IMR-90 (cell line): ENCODE results near the gene CYTH1. TPM values are rescaled to one million over a fixed set of nuclear protein-coding genes. Genes with fewer than 3 reads are reported as not detected.

Experiments used
- ATAC-seq: fragments of 200-7000 bp; cut with Tn5 transposase; 2 replicates; pipeline ENCODE4 v1.9.1; 2020; ENCODE audit warnings: low read depth, mild to moderate bottlenecking, moderate library complexity
- BruUV-seq: library from RNA; stranded (reverse); fragments of 400-500 nt; replicated peaks from 2 replicates; lab custom pipeline; 2021; lab: Mats Ljungman, UMichigan
- CTCF ChIA-PET: fragments of 300-600 bp; formaldehyde crosslinking; extraction: SDS; loops from one replicate; lab custom pipeline; 2021; ENCODE audit warnings: antibody characterized with exemption; lab: Yijun Ruan, JAX
- POLR2A ChIA-PET: fragments of 300-600 bp; sonication (Branson Sonifier 250); formaldehyde crosslinking; loops from one replicate; lab custom pipeline; 2022; ENCODE audit warnings: antibody characterized with exemption; ENCODE audit not compliant: unreplicated experiment; lab: Charles Lee
- DNase-seq: peaks from one replicate; pipeline ENCODE4 v3.0.0; 2013
- H2AFZ ChIP-seq: replicated peaks from 2 replicates; pipeline ENCODE3; 2013; ENCODE audit warnings: low read length, mild to moderate bottlenecking; ENCODE audit not compliant: poor library complexity
- H2AK5ac ChIP-seq: 2 replicates; pipeline ENCODE4 v1.6.1; 2013; ENCODE audit warnings: low read depth, low read length, inconsistent platforms
- H2AK9ac ChIP-seq: replicated peaks from 2 replicates; pipeline ENCODE3; 2013; ENCODE audit warnings: mild to moderate bottlenecking, low read depth, low read length, moderate library complexity; ENCODE audit not compliant: poor library complexity
- H2BK120ac ChIP-seq: 2 replicates; pipeline ENCODE4 v1.6.1; 2013; ENCODE audit warnings: low read depth, low read length, inconsistent platforms
- H2BK15ac ChIP-seq: 3 replicates; pipeline ENCODE4 v1.6.1; 2013; ENCODE audit warnings: low read depth, low read length, inconsistent platforms
- H2BK20ac ChIP-seq: 2 replicates; pipeline ENCODE4 v1.6.1; 2013; ENCODE audit warnings: low read depth, mild to moderate bottlenecking, inconsistent platforms, low read length, moderate library complexity
- H2BK5ac ChIP-seq: 2 replicates; pipeline ENCODE4 v1.6.1; 2013; ENCODE audit warnings: mild to moderate bottlenecking, low read depth, low read length, inconsistent platforms; ENCODE audit not compliant: poor library complexity, severe bottlenecking
- H3K14ac ChIP-seq: replicated peaks from 2 replicates; pipeline ENCODE4 v1.6.1; 2013; ENCODE audit warnings: low read depth, low read length, inconsistent platforms
- H3K18ac ChIP-seq: 2 replicates; pipeline ENCODE4 v1.6.1; 2013; ENCODE audit warnings: low read depth, low read length, control low read depth
- H3K23ac ChIP-seq: 2 replicates; pipeline ENCODE4 v1.6.1; 2013; ENCODE audit warnings: low read depth, low read length, inconsistent platforms
- H3K27ac ChIP-seq: 2 replicates; pipeline ENCODE4 v1.5.1; 2013; ENCODE audit warnings: mild to moderate bottlenecking, control low read depth, low read length; ENCODE audit not compliant: insufficient read depth
- H3K27me3 ChIP-seq: 2 replicates; pipeline ENCODE4 v1.6.1; 2013; ENCODE audit warnings: low read length; ENCODE audit not compliant: control insufficient read depth, insufficient read depth
- H3K36me3 ChIP-seq: 2 replicates; pipeline ENCODE4 v1.6.1; 2013; ENCODE audit warnings: low read length, mixed read lengths; ENCODE audit not compliant: control insufficient read depth, insufficient read depth
- H3K4ac ChIP-seq: 2 replicates; pipeline ENCODE4 v1.6.1; 2013; ENCODE audit warnings: low read depth, low read length, inconsistent platforms
- H3K4me1 ChIP-seq: 2 replicates; pipeline ENCODE4 v1.6.1; 2013; ENCODE audit warnings: low read length, mixed read lengths; ENCODE audit not compliant: control insufficient read depth, insufficient read depth
- H3K4me2 ChIP-seq: 2 replicates; pipeline ENCODE4 v1.6.1; 2013; ENCODE audit warnings: low read depth, mild to moderate bottlenecking, control low read depth, low read length, moderate library complexity
- H3K4me3 ChIP-seq: 2 replicates; pipeline ENCODE4 v1.5.1; 2013; ENCODE audit warnings: low read depth, mild to moderate bottlenecking, control low read depth, low read length, moderate library complexity; ENCODE audit not compliant: insufficient read depth
- H3K56ac ChIP-seq: 2 replicates; pipeline ENCODE4 v1.6.1; 2013; ENCODE audit warnings: low read length, inconsistent platforms; ENCODE audit not compliant: insufficient read depth; ENCODE audit errors: extremely low read depth
- H3K79me1 ChIP-seq, 2 experiments: 2 replicates each; pipeline ENCODE4 v1.6.1; 2013; ENCODE audit warnings: low read length in 2 of 2, inconsistent platforms in 1 of 2, low read depth in 1 of 2
- H3K9ac ChIP-seq: 2 replicates; pipeline ENCODE4 v1.6.1; 2013; ENCODE audit warnings: low read depth, low read length, control low read depth
- H3K9me1 ChIP-seq: 2 replicates; pipeline ENCODE4 v1.6.1; 2013; ENCODE audit warnings: low read length, inconsistent platforms; ENCODE audit not compliant: insufficient read depth
- H3K9me3 ChIP-seq: 2 replicates; pipeline ENCODE4 v1.6.1; 2013; ENCODE audit warnings: low read length; ENCODE audit not compliant: control insufficient read depth, insufficient read depth
- H4K20me1 ChIP-seq: 2 replicates; pipeline ENCODE4 v1.6.1; 2013; ENCODE audit warnings: low read length, inconsistent platforms; ENCODE audit not compliant: insufficient read depth
- H4K5ac ChIP-seq: 2 replicates; pipeline ENCODE4 v1.6.1; 2013; ENCODE audit warnings: mild to moderate bottlenecking, low read depth, low read length, control low read depth
- H4K8ac ChIP-seq, 2 experiments: 2 replicates each; pipeline ENCODE4 v1.6.1; 2013; ENCODE audit warnings: low read depth in 2 of 2, low read length in 2 of 2, control low read depth in 1 of 2, inconsistent platforms in 1 of 2
- H4K91ac ChIP-seq: 2 replicates; pipeline ENCODE4 v1.6.1; 2013; ENCODE audit warnings: low read depth, low read length, inconsistent platforms; ENCODE audit not compliant: insufficient read depth
- BHLHE40 ChIP-seq: fragments of 150-350 bp; IDR thresholded peaks from 2 replicates; pipeline ENCODE4 v1.6.1; 2016; ENCODE audit warnings: mild to moderate bottlenecking, low read depth, low read length
- CEBPB ChIP-seq: IDR thresholded peaks from 2 replicates; pipeline ENCODE4 v1.6.1; 2012; ENCODE audit warnings: low read depth, low read length, improper control_type of control experiment
- CHD1 ChIP-seq: IDR thresholded peaks from 2 replicates; pipeline ENCODE4 v1.6.1; 2012; ENCODE audit warnings: low read depth, low read length, improper control_type of control experiment
- FOS ChIP-seq: fragments of 150-350 bp; IDR thresholded peaks from 2 replicates; pipeline ENCODE4 v1.6.1; 2016; ENCODE audit warnings: low read depth, low read length
- MAFK ChIP-seq: IDR thresholded peaks from 2 replicates; pipeline ENCODE4 v1.6.1; 2012; ENCODE audit warnings: low read depth, low read length, improper control_type of control experiment
- MAZ ChIP-seq: IDR thresholded peaks from 2 replicates; pipeline ENCODE4 v1.6.1; 2012; ENCODE audit warnings: low read depth, mild to moderate bottlenecking, low read length, improper control_type of control experiment, moderate library complexity, borderline replicate concordance
- MXI1 ChIP-seq: IDR thresholded peaks from 2 replicates; pipeline ENCODE4 v1.6.1; 2012; ENCODE audit warnings: low read depth, mild to moderate bottlenecking, low read length, moderate library complexity, borderline replicate concordance
- NFE2L2 ChIP-seq: fragments of 150-350 bp; IDR thresholded peaks from 2 replicates; pipeline ENCODE4 v1.6.1; 2016; ENCODE audit warnings: low read depth, mild to moderate bottlenecking, low read length
- RAD21 ChIP-seq: IDR thresholded peaks from 2 replicates; pipeline ENCODE4 v1.6.1; 2012; ENCODE audit warnings: low read length, improper control_type of control experiment
- RCOR1 ChIP-seq: IDR thresholded peaks from 2 replicates; pipeline ENCODE4 v1.6.1; 2012; ENCODE audit warnings: mild to moderate bottlenecking, low read length, improper control_type of control experiment; ENCODE audit not compliant: insufficient replicate concordance
- RFX5 ChIP-seq: IDR thresholded peaks from 2 replicates; pipeline ENCODE4 v1.8.0; 2012; ENCODE audit warnings: low read depth, mild to moderate bottlenecking, low read length, moderate library complexity
- SMC3 ChIP-seq: fragments of 150-350 bp; IDR thresholded peaks from 2 replicates; pipeline ENCODE4 v1.6.1; 2016; ENCODE audit warnings: low read depth, mild to moderate bottlenecking, antibody characterized with exemption, low read length, moderate library complexity
- WGBS, 2 experiments: methylation state at CpG; one replicate each; pipeline versions ENCODE4 v1.1.5 to v1.1.7; 2013; ENCODE audit warnings: missing lambda C conversion rate in 2 of 2; ENCODE audit not compliant: insufficient read length in 1 of 2; ENCODE audit errors: extremely low coverage in 2 of 2; 5-methylcytosine and 5-hydroxymethylcytosine counted together
- dilution Hi-C: fragments of 300-500 bp; cut with HindIII; formaldehyde crosslinking; loops from one replicate; pipeline ENCODE4 v1.14.3; 2018; ENCODE audit warnings: low sequenced_read_pairs; ENCODE audit not compliant: unreplicated experiment
- in situ Hi-C: fragments of 300-500 bp; cut with MboI; formaldehyde crosslinking; loops from 3 replicates; pipeline ENCODE4 v1.14.3; 2019; ENCODE audit warnings: low sequenced_read_pairs, inconsistent platforms, mixed read lengths
- intact Hi-C: fragments of 100-400 bp; cut with micrococcal nuclease; formaldehyde crosslinking; loops from 2 replicates; pipeline ENCODE4 v1.10.0; 2022
- polyA plus RNA-seq, 3 experiments: library from polyadenylated mRNA; depleted of rRNA; stranded (reverse); fragments of >200 nt; gene quantifications; 2 replicates each; pipeline ENCODE4 v1.2.3, GENCODE V29; 2012; ENCODE audit warnings: low replicate concordance in 1 of 3
- total RNA-seq: library from RNA; depleted of rRNA; stranded (reverse); fragments of >200 nt; gene quantifications from 2 replicates; pipeline ENCODE4 v1.2.3, GENCODE V29; 2012
- TF ChIP-seq, protein P1 (sequence below): fragments of 150-350 bp; IDR thresholded peaks from 2 replicates; pipeline ENCODE4 v1.6.1; 2016; ENCODE audit warnings: low read depth, mild to moderate bottlenecking, low read length, moderate library complexity, borderline replicate concordance

Gene CYTH1
- total and polyA plus RNA-seq, 2 of the 4 experiments (the other 2 are of a cell fraction) = 7.9 to 12.4 TPM

DNA sequence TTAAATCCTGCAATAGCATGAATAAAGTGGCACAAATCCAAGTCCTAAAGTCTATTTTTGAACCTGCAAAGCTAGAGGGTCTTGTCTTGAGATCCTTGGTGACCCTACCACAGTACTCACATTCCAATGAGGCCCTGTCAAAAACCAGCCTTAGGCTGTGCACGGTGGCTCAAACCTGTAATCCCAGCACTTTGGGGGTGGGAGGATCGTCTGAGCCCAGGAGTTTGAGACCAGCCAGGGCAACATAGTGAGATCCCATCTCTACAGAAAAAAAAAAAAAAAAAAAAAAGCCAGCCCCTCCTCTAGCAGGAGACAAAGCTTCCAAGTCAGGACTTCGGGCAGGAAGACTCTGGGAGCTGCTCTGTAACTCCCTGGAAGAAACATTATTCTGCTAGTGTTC, 16.3 kb downstream of the CYTH1 start:
- Histone ChIP-seq H2AK9ac (no peak overlapping the region), H3K36me3 (no peaks in the 10 kb centered on the region), H3K4me1 (0 out of 2 replicates have a peak, but pooled peaks cover 1% of the 10 kb centered on the region), H2BK15ac (no peak overlapping the region), H3K4me2 (no peak overlapping the region), H2BK20ac (no peak overlapping the region), H2AFZ (no peak overlapping the region), H3K23ac (no peak overlapping the region), H4K91ac (no peak overlapping the region), H3K18ac (no peak overlapping the region), H4K5ac (no peak overlapping the region), H4K20me1 (peaks cover 29% of the 10 kb centered on the region), H3K79me1 (peaks cover 50 to 72% of the 10 kb centered on the region in 2 experiments), H2BK120ac (no peak overlapping the region), H3K9me1 (peaks cover 4% of the 10 kb centered on the region; the same call in 1 of the 2 replicates), H3K14ac (no peak overlapping the region), H3K4ac (no peak overlapping the region), H2BK5ac (no peak overlapping the region), H3K27me3 (no peaks in the 10 kb centered on the region), H2AK5ac (no peak overlapping the region), H3K9ac (no peak overlapping the region), H3K9me3 (no peaks in the 10 kb centered on the region), H3K4me3 (no peak overlapping the region), H3K56ac (no peak overlapping the region), H4K8ac (no peak overlapping the region), H3K27ac (no peak overlapping the region)
- intact Hi-C loops = no loop called here
- BruUV-seq = no TSS peak
- no CpG with 5 or more reads among the region's 3 CpGs for WGBS, 2 experiments
- POLR2A ChIA-PET = no interaction called here
- in situ Hi-C loops = no loop called here
- ATAC-seq (no peak), DNase-seq (no peak)
- CTCF ChIA-PET = no interaction called here
- TF ChIP-seq RAD21 (no peak), RCOR1 (no peak), MAZ (no peak), RFX5 (no peak), CHD1 (no peak), SMC3 (no peak), FOS (no peak), CEBPB (no peak), BHLHE40 (no peak), MAFK (no peak), NFE2L2 (no peak), MXI1 (no peak)
- TF ChIP-seq, protein P1, sequence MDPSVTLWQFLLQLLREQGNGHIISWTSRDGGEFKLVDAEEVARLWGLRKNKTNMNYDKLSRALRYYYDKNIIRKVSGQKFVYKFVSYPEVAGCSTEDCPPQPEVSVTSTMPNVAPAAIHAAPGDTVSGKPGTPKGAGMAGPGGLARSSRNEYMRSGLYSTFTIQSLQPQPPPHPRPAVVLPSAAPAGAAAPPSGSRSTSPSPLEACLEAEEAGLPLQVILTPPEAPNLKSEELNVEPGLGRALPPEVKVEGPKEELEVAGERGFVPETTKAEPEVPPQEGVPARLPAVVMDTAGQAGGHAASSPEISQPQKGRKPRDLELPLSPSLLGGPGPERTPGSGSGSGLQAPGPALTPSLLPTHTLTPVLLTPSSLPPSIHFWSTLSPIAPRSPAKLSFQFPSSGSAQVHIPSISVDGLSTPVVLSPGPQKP = no peak
- dilution Hi-C loops = no loop called here
